ENCODE results near the gene MT1H.

DNA sequence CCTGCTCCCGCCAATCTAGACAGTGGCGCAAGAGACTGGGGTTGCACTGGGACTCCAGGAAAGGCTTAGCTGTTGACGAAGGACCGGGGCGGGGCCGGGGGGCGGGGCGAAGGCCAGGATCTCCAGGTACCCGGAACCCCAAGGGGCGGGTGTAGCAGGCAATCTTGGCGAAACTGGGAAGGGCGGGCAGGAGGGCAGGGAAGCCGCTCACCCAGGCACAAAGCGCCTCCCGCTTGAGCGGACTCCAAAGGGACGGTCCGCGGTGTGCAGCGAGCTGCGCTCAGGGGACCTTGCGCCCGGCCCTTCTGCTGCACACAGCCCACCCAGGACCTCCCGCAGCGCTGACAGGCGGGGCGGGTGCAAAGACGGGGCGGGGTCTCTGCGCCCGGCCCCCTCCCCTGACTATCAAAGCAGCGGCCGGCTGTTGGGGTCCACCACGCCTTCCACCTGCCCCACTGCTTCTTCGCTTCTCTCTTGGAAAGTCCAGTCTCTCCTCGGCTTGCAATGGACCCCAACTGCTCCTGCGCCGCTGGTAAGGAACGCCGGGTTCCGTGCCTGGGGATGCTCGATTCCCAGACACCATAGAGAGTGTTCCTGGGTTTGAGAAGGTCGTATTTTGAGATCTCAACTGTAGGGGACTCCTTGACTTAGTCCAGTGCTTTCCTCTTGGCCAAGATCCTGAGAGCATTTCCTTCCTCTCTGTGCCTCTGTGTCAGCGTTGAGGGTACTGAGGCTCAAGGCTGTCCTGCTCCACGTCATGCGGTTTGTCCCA is 11.9 kb upstream of the MT1H start, which contains the start of gene MT1F:
- no peak for TF ChIP-seq EP300 (IDR thresholded peaks at IDR 0.05)
- TF ChIP-seq, protein P1, sequence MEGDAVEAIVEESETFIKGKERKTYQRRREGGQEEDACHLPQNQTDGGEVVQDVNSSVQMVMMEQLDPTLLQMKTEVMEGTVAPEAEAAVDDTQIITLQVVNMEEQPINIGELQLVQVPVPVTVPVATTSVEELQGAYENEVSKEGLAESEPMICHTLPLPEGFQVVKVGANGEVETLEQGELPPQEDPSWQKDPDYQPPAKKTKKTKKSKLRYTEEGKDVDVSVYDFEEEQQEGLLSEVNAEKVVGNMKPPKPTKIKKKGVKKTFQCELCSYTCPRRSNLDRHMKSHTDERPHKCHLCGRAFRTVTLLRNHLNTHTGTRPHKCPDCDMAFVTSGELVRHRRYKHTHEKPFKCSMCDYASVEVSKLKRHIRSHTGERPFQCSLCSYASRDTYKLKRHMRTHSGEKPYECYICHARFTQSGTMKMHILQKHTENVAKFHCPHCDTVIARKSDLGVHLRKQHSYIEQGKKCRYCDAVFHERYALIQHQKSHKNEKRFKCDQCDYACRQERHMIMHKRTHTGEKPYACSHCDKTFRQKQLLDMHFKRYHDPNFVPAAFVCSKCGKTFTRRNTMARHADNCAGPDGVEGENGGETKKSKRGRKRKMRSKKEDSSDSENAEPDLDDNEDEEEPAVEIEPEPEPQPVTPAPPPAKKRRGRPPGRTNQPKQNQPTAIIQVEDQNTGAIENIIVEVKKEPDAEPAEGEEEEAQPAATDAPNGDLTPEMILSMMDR (IDR thresholded peaks at IDR 0.05), result no peak
- no peak for TF ChIP-seq POLR2A (IDR thresholded peaks at IDR 0.05)
- peak in 2 of 3 donors; percentile 75 to 80 for TF ChIP-seq POLR2AphosphoS5 (IDR thresholded peaks at IDR 0.05)
